ENCODE measurements around the gene LUC7L2.
"Not testable (repeated sequence)": the region's sequence is repeated elsewhere in the genome, so short reads cannot be mapped to it uniquely, and the experiment has no call there.

LUC7L2 gene

DNA sequence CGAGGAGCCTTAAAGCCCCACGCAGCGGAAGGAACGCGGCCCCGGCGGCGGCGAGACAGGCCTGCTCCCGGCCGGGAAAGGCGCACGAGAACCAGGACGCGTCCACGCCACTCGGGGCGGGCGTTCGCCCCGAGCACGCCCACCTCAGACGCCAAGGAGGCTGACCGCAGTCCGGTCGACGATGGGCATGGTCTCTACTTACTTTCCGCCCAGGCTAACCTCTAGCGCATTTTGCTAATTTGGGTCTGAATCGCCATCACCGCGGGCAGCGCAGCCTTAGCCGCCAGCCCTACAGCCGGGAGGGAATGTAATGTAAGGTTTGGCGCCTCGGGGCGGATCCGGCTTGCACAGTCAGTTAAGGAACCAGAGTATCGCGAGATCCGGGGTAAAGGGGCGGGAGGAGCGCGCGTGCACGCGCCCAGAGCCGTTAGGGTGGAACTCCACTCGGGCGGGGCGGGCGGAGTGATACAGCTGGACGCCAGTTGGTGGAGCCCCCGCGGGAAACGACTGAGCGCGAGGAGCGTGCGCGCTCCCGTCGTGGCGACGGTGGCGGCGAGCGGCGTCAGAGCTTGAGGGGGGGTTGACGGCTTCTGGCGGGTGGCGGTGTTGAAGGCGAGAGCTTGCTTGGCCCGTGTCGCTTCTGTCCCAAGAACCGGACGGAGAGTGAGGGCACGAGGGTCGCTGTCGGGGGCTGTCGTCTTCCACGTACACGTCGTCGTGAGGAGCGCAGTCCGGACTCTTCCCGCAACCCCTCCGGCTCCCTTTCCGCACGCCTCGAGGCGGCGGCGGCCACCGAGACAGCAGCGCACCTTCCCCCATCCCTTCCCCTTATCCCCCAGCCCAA is at the start of gene LUC7L2:
LUC7L2 (plus strand) TSS at position 529 of the 844 bp plus-strand sequence. CDS start 368 bp downstream, outside the sequence.
- peak within 1 kb of the TSS; percentile 96 for H3K27ac ChIP-seq
- peak; percentile 94 for DNase-seq (ENCODE audit: low read depth, low spot score)

GRCh38 chr7:139317939-139318505 is 41.7 kb upstream of the LUC7L2 start:
- H3K27ac ChIP-seq, result no peak overlapping the region
- DNase-seq (ENCODE audit: low read depth, low spot score), result no peak

DNA sequence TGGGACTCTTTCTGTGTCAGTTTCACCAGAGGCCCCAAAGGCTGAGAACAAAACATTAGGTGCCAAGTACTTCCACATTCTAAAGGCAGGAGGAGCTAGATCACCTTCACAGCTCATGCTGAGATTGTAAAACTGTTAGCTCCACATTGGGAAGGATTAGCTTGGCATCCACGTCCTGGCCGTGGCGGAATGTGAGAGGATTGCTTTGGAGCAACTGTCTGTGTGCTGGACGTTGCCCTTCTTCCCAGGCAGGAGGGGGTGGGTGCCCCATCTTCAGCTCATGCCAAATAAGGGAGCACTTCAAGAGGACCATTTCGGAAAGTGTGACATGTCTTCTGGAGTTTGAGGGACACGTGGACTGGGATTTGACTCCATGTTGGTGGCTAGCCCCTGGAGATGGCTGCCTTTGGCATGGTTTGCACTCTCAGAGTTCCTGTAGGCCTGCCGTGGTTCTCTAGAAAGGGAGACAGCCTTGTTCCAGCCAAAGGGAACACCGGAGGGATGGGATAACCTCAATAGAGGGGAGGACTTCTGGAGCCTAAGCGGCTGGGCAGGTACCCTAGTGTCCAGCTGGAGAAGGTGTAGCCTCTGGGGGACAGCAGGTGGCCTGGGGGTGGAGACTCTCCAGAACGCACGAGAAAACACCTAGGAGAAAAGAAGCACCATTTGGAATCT is 38.5 kb upstream of the LUC7L2 start:
- DNase-seq (ENCODE audit: low read depth, low spot score), result no peak
- H3K27ac ChIP-seq, result no peak overlapping the region

DNA sequence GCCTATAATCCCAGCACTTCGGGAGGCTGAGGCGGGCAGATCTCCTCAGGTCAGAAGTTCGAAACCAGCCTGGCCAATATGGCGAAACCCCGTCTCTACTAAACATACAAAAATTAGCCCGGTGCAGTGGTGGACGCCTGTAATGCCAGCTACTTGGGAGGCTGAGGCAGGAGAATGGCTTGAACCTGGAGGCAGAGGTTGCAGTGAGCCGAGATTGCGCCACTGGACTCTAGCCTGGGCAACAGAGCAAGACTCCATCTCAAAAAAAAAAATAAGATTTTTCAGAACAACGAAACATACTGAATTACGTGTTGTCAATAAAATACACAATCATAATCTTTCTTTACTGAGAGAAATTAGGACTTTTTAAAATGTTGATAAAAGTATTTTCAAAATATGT is 35.0 kb upstream of the LUC7L2 start:
- not testable (repeated sequence) for H3K27ac ChIP-seq; DNase-seq (ENCODE audit: low read depth, low spot score)

DNA sequence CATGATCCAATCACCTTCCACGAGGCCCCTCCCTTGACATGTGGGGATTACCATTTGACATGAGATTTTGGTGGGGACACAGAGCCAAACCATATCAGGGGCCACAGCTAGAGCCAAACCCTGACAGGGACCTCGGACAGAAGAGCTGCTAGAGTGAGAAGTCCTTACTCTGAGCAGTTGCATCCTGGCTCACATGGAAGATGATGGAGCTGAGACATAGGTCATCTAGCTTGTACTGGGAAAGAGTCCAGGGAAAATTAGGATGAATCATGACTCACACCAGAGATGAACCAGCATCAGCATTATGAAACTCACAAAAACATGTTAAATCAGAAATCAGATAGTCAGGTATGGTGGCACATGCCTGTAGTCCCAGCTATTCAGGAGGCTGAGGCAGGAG is 31.3 kb upstream of the LUC7L2 start:
- H3K27ac ChIP-seq, result no peak overlapping the region
- DNase-seq (ENCODE audit: low read depth, low spot score), result peak; percentile 34

- H3K27ac ChIP-seq, result no peak overlapping the region
- DNase-seq (ENCODE audit: low read depth, low spot score), result no peak
Observed at GRCh38 chr7:139329119-139329518, 30.6 kb upstream of the LUC7L2 start.

DNA sequence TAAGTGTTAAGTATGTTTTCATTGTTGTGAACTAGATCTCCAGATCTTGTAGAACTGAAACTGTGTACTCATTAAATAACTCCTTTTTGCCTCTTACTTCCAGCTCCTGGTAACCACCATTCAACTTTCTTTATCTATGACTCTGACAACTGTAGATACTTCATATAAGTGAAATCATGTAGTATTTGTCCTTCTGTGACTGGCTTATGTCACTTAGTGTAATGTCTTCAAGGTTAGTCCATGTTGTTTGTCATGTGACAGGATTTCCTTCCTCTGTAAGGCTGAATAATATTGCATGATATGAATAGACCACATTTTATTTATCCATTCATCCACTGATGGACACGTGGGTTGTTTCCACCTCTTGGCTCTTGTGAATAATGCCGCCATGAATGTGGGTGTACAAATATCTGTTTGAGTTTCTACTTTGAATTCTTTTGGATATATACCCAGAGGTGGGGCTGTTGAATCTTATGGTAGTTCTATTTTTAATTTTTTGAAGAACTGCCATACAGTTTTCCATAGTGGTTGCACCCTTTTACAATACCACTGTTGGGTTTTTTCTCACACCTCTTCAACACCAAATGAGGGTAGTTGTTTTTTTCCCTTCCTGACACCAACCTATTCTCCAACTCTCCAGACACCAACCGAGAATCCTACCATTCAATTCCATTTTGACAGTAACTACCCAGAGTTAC is 29.2 kb upstream of the LUC7L2 start:
- DNase-seq (ENCODE audit: low read depth, low spot score), result no peak
- H3K27ac ChIP-seq, result no peak overlapping the region

- DNase-seq (ENCODE audit: low read depth, low spot score), result no peak
Observed at GRCh38 chr7:139332697-139333359, 26.9 kb upstream of the LUC7L2 start.

DNA sequence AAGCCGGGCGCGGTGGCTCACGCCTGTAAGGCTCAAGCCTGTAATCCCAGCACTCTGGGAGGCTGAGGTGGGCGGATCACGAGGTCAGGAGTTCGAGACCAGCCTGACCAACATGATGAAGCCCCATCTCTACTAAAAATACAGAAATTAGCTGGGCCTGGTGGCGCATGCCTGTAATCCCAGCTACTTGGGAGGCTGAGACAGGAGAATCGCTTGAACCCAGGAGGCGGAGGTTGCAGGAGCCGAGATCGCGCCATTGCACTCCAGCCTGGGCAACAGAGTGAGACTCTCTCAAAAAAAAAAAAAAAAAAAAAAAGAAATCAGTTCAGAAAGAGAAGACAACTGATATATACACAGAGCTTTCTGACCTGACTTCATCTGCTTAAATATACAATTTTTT is 26.3 kb upstream of the LUC7L2 start:
- H3K27ac ChIP-seq; DNase-seq (ENCODE audit: low read depth, low spot score): not testable (repeated sequence)

More at GRCh38 chr7:139332697-139333359, 26.9 kb upstream of the LUC7L2 start:
- H3K27ac ChIP-seq, result no peak overlapping the region

GRCh38 chr7:139334399-139335150 is 25.1 kb upstream of the LUC7L2 start:
- H3K27ac ChIP-seq, result no peak overlapping the region
- no peak for DNase-seq (ENCODE audit: low read depth, low spot score)

DNA sequence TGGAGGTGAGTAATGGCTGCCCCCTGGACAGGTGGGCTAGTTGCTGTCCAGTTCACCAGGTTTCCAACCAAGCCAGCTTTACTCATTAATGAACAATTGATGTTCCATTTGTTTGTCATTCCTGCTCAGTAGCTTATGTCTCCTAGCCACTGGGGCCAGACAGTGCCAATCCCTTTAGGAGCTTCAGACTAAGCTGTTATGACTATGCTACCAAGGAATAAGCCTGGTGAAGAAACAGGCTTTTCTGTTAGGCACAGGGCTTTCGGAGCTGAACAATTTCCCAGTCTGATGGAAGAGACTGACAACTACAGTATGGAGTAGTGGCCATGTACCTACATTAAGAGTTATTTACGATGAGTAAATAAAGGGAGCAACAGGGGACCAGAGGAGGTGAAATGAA is 20.7 kb upstream of the LUC7L2 start:
- H3K27ac ChIP-seq, result no peak overlapping the region
- no peak for DNase-seq (ENCODE audit: low read depth, low spot score)

- peak overlapping the region; percentile 96 for H3K27ac ChIP-seq
- DNase-seq (ENCODE audit: low read depth, low spot score), result no peak
Observed at GRCh38 chr7:139339698-139340036, 20.0 kb upstream of the LUC7L2 start.

- peak overlapping the region; percentile 96 for H3K27ac ChIP-seq
- peak; percentile 96 for DNase-seq (ENCODE audit: low read depth, low spot score)
Observed at GRCh38 chr7:139340037-139340807, 19.5 kb upstream of the LUC7L2 start.

- peak overlapping the region; percentile 96 for H3K27ac ChIP-seq
- no peak for DNase-seq (ENCODE audit: low read depth, low spot score)
Observed at GRCh38 chr7:139340808-139341057, 19.0 kb upstream of the LUC7L2 start.

- H3K27ac ChIP-seq, result peak within 1 kb of the TSS; percentile 96
- DNase-seq (ENCODE audit: low read depth, low spot score), result peak; percentile 44
Observed at GRCh38 chr7:139341058-139341775, 18.5 kb upstream of the LUC7L2 start, which contains the start of gene FMC1. Gene FMC1, plus strand, starts transcription at chr7:139341337. Its CDS starts 48 bp downstream, at chr7:139341385.

DNA sequence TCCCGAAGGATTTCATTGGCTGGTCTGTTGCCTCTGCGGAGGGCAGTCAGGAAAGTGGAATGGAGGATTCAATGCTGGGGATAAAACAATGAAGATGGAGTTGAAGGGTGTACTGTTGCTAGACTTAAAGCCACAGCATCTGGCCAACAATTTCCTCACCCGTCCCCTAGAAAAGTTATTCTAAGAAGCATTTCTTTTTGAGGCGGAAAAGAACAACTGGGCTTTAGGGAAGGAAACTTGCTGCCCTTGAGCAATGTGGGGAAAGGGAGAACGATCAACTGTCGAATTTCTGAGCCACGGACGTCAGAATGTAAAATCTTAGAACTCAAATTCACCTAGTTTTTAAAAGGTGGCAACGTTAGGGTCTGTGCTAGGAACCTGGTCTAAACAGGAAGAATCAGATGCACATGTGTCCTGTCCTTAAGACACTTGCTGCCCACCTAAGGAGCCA is 17.9 kb upstream of the LUC7L2 start:
- H3K27ac ChIP-seq, result peak overlapping the region; percentile 96
- DNase-seq (ENCODE audit: low read depth, low spot score), result no peak

- no peak overlapping the region for H3K27ac ChIP-seq
- DNase-seq (ENCODE audit: low read depth, low spot score), result no peak
Observed at GRCh38 chr7:139345042-139345441, 14.7 kb upstream of the LUC7L2 start.

DNA sequence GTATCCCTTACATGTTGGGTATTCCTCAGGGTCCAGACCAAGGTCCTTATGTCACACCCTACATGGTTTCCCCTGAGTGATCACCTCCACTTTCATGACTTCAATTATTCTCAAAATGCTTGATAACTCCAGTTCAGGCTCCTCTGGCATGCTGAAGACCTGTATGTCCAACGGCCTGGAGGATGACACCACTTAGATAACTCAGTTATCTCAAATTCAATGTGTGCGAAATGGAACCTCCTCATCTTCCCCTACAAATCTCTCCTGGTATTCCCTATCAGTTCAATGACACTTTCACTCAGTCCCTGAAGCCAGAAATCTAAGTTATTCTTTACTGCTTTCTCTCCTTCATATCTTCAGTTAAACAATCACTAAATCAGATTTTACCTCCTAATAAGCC is 8.7 kb upstream of the LUC7L2 start:
- H3K27ac ChIP-seq, result no peak overlapping the region
- DNase-seq (ENCODE audit: low read depth, low spot score), result no peak
